ENCODE measurements around the gene SLC8B1.

SLC8B1 gene

GRCh38 chr12:113330505-113330904 lies 4.4 kb downstream of the SLC8B1 start:
- H3K9me3 ChIP-seq (ENCODE audit: insufficient read depth, low read length): no peaks in the 10 kb centered on the region
- peaks cover 6% of the 10 kb centered on the region; the same call in 1 of the 2 replicates for H3K4me1 ChIP-seq (ENCODE audit: low read length)
- TF ChIP-seq CTCF (IDR thresholded peaks at IDR 0.05; ENCODE audit: low read depth, low read length) (no peak), EZH2phosphoT487 (IDR thresholded peaks at IDR 0.05; ENCODE audit: low read depth) (no peak)
- no peaks in the 10 kb centered on the region for H3K79me2 ChIP-seq (ENCODE audit: low read length)
- H3K36me3 ChIP-seq (replicated peaks; ENCODE audit: low read depth, low read length): no peaks in the 10 kb centered on the region
- no peak overlapping the region for H3K9ac ChIP-seq (ENCODE audit: low read length)
- peaks cover 6% of the 10 kb centered on the region for H3K27me3 ChIP-seq (ENCODE audit: low read depth, low read length)
- H3K27ac ChIP-seq (ENCODE audit: low read length): no peak overlapping the region
- no peak overlapping the region for H3K4me3 ChIP-seq (ENCODE audit: low read length)
- no peak overlapping the region for H2AFZ ChIP-seq (ENCODE audit: low read depth, low read length)
- H4K20me1 ChIP-seq (ENCODE audit: insufficient read depth, low read length): no peaks in the 10 kb centered on the region
- H3K4me2 ChIP-seq (ENCODE audit: low read length): no peak overlapping the region

- Histone ChIP-seq H3K27me3 (ENCODE audit: low read depth, low read length) (peaks cover 6% of the 10 kb centered on the region), H3K4me3 (ENCODE audit: low read length) (no peak overlapping the region), H3K36me3 (replicated peaks; ENCODE audit: low read depth, low read length) (no peaks in the 10 kb centered on the region), H3K27ac (ENCODE audit: low read length) (no peak overlapping the region), H3K9me3 (ENCODE audit: insufficient read depth, low read length) (no peaks in the 10 kb centered on the region), H3K9ac (ENCODE audit: low read length) (no peak overlapping the region), H4K20me1 (ENCODE audit: insufficient read depth, low read length) (no peaks in the 10 kb centered on the region), H3K4me2 (ENCODE audit: low read length) (no peak overlapping the region), H3K79me2 (ENCODE audit: low read length) (no peaks in the 10 kb centered on the region), H3K4me1 (ENCODE audit: low read length) (peaks cover 6% of the 10 kb centered on the region; the same call in 1 of the 2 replicates), H2AFZ (ENCODE audit: low read depth, low read length) (no peak overlapping the region)
- TF ChIP-seq EZH2phosphoT487 (IDR thresholded peaks at IDR 0.05; ENCODE audit: low read depth) (no peak), CTCF (IDR thresholded peaks at IDR 0.05; ENCODE audit: low read depth, low read length) (no peak)
Observed at GRCh38 chr12:113329791-113330417, 5.0 kb downstream of the SLC8B1 start.

GRCh38 chr12:113329022-113329790 lies 5.7 kb downstream of the SLC8B1 start:
- no peak overlapping the region for H2AFZ ChIP-seq (ENCODE audit: low read depth, low read length)
- no peak overlapping the region for H3K9ac ChIP-seq (ENCODE audit: low read length)
- H4K20me1 ChIP-seq (ENCODE audit: insufficient read depth, low read length): no peaks in the 10 kb centered on the region
- H3K27ac ChIP-seq (ENCODE audit: low read length): no peak overlapping the region
- no peaks in the 10 kb centered on the region for H3K79me2 ChIP-seq (ENCODE audit: low read length)
- no peak for TF ChIP-seq CTCF (IDR thresholded peaks at IDR 0.05; ENCODE audit: low read depth, low read length)
- no peak overlapping the region for H3K4me3 ChIP-seq (ENCODE audit: low read length)
- H3K27me3 ChIP-seq (ENCODE audit: low read depth, low read length): peaks cover 3% of the 10 kb centered on the region
- no peak overlapping the region for H3K4me2 ChIP-seq (ENCODE audit: low read length)
- H3K4me1 ChIP-seq (ENCODE audit: low read length): peaks cover 3% of the 10 kb centered on the region; the same call in 1 of the 2 replicates
- no peaks in the 10 kb centered on the region for H3K9me3 ChIP-seq (ENCODE audit: insufficient read depth, low read length)
- H3K36me3 ChIP-seq (replicated peaks; ENCODE audit: low read depth, low read length): no peaks in the 10 kb centered on the region

- Histone ChIP-seq H3K27me3 (ENCODE audit: low read depth, low read length) (no peaks in the 10 kb centered on the region), H3K9ac (ENCODE audit: low read length) (no peak overlapping the region), H2AFZ (ENCODE audit: low read depth, low read length) (no peak overlapping the region), H3K27ac (ENCODE audit: low read length) (no peak overlapping the region), H3K9me3 (ENCODE audit: insufficient read depth, low read length) (no peaks in the 10 kb centered on the region), H3K36me3 (replicated peaks; ENCODE audit: low read depth, low read length) (no peaks in the 10 kb centered on the region), H3K4me2 (ENCODE audit: low read length) (no peak overlapping the region), H4K20me1 (ENCODE audit: insufficient read depth, low read length) (no peaks in the 10 kb centered on the region), H3K4me1 (ENCODE audit: low read length) (no peaks in the 10 kb centered on the region), H3K4me3 (ENCODE audit: low read length) (no peak overlapping the region), H3K79me2 (ENCODE audit: low read length) (no peaks in the 10 kb centered on the region)
- no peak for TF ChIP-seq EZH2phosphoT487 (IDR thresholded peaks at IDR 0.05; ENCODE audit: low read depth)
- TF ChIP-seq CTCF (IDR thresholded peaks at IDR 0.05; ENCODE audit: low read depth, low read length): no peak
Observed at GRCh38 chr12:113328368-113328889, 6.5 kb downstream of the SLC8B1 start.
